Measurements from ENCODE around the gene MINDY4.

The MINDY4 gene

DNA sequence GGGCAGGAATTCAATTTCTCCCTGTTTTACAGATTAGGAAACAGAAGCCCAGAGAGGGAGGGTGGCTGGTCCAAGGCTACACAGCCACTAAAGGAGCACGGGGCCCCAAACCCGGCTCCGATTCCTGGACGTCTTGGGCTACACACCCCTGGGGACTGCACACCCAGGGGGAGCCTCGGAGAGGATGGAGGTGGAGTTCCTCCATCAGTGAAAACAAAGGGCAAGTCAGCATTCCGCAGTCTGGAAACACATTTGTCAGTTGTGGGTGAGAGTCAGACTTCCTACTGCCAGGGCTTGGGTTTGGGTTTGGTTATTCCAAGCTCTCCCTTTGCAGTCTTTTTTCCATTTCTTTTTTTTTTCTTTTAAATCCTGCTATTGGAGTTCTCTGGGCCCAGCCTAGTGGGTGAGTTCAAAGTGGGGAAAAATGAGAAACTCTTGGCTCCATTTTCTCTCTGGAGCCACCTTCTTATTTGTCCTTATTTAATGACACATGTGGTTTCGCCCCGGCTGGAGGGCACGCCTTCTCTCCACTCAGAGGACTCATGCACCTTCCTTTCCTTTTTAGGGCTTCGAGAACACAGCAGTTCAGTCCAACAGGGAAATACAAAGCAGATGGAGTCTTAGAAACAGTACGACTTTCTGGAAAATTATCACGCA lies 80.6 kb downstream of the MINDY4 start:
- TF ChIP-seq GABPA (IDR thresholded peaks at IDR 0.05; ENCODE audit: low read depth) (no peak), SPI1 (IDR thresholded peaks at IDR 0.05; ENCODE audit: borderline replicate concordance, low read depth) (no peak), POLR2AphosphoS5 (IDR thresholded peaks at IDR 0.05; ENCODE audit: low read depth) (no peak), CTCF (IDR thresholded peaks at IDR 0.05; ENCODE audit: insufficient read depth, low read length) (no peak)
- TF ChIP-seq, protein P1, sequence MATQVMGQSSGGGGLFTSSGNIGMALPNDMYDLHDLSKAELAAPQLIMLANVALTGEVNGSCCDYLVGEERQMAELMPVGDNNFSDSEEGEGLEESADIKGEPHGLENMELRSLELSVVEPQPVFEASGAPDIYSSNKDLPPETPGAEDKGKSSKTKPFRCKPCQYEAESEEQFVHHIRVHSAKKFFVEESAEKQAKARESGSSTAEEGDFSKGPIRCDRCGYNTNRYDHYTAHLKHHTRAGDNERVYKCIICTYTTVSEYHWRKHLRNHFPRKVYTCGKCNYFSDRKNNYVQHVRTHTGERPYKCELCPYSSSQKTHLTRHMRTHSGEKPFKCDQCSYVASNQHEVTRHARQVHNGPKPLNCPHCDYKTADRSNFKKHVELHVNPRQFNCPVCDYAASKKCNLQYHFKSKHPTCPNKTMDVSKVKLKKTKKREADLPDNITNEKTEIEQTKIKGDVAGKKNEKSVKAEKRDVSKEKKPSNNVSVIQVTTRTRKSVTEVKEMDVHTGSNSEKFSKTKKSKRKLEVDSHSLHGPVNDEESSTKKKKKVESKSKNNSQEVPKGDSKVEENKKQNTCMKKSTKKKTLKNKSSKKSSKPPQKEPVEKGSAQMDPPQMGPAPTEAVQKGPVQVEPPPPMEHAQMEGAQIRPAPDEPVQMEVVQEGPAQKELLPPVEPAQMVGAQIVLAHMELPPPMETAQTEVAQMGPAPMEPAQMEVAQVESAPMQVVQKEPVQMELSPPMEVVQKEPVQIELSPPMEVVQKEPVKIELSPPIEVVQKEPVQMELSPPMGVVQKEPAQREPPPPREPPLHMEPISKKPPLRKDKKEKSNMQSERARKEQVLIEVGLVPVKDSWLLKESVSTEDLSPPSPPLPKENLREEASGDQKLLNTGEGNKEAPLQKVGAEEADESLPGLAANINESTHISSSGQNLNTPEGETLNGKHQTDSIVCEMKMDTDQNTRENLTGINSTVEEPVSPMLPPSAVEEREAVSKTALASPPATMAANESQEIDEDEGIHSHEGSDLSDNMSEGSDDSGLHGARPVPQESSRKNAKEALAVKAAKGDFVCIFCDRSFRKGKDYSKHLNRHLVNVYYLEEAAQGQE (IDR thresholded peaks at IDR 0.05; ENCODE audit: insufficient replicate concordance, low read depth) = no peak
- no peak for DNase-seq (ENCODE audit: low read depth in 1 of 2, low spot score in 1 of 2)
- Histone ChIP-seq H3K27me3 (ENCODE audit: insufficient read depth, poor library complexity, severe bottlenecking) (no peaks in the 10 kb centered on the region), H3K4me3 (replicated peaks; ENCODE audit: insufficient read depth, low read length) (no peak overlapping the region), H3K27ac (replicated peaks) (no peak overlapping the region)

- TF ChIP-seq GABPA (IDR thresholded peaks at IDR 0.05; ENCODE audit: low read depth) = no peak
- no peak for TF ChIP-seq POLR2AphosphoS5 (IDR thresholded peaks at IDR 0.05; ENCODE audit: low read depth)
- TF ChIP-seq SPI1 (IDR thresholded peaks at IDR 0.05; ENCODE audit: borderline replicate concordance, low read depth) = no peak
- TF ChIP-seq, protein P1 (IDR thresholded peaks at IDR 0.05; ENCODE audit: insufficient replicate concordance, low read depth) = no peak
- TF ChIP-seq CTCF (IDR thresholded peaks at IDR 0.05; ENCODE audit: insufficient read depth, low read length) = no peak
- Histone ChIP-seq H3K27me3 (ENCODE audit: insufficient read depth, poor library complexity, severe bottlenecking) (no peaks in the 10 kb centered on the region), H3K4me3 (replicated peaks; ENCODE audit: insufficient read depth, low read length) (no peak overlapping the region), H3K27ac (replicated peaks) (no peak overlapping the region)
- no peak for DNase-seq (ENCODE audit: low read depth in 1 of 2, low spot score in 1 of 2)
These were observed 81.1 kb downstream of the MINDY4 start for GRCh38 chr7:30852308-30852684.

DNA sequence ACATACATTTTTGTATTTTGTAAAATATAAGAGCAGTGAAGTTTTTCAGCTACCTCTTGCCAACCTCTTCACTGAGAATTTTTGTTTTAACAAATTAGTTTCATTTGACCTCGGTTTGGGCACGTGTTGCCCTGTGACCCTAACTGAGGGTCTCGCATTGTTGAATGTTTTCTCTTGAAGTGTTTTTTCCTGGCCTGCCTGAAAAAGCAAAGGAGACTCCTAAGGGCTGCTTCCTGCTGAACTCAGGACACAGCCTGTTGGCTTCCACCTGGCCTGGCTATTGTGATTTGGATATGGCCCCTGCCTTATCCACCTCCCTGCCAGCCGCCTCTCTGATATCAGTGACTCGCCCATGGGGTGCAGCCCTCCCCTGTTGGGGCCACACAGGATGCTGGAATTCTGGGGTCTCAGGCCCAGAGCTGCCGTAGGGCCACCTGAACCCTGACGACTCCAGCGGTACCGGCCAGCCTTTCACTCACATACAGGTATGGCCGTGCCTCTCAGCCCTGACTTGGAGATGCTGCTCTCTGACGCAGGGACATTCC lies 81.6 kb downstream of the MINDY4 start:
- Histone ChIP-seq H3K4me3 (replicated peaks; ENCODE audit: insufficient read depth, low read length) (no peak overlapping the region), H3K27me3 (ENCODE audit: insufficient read depth, poor library complexity, severe bottlenecking) (no peaks in the 10 kb centered on the region), H3K27ac (replicated peaks) (no peak overlapping the region)
- TF ChIP-seq POLR2AphosphoS5 (IDR thresholded peaks at IDR 0.05; ENCODE audit: low read depth) = no peak
- TF ChIP-seq SPI1 (IDR thresholded peaks at IDR 0.05; ENCODE audit: borderline replicate concordance, low read depth) = no peak
- no peak for TF ChIP-seq CTCF (IDR thresholded peaks at IDR 0.05; ENCODE audit: insufficient read depth, low read length)
- no peak for TF ChIP-seq GABPA (IDR thresholded peaks at IDR 0.05; ENCODE audit: low read depth)
- TF ChIP-seq, protein P1 (IDR thresholded peaks at IDR 0.05; ENCODE audit: insufficient replicate concordance, low read depth) = no peak
- no peak for DNase-seq (ENCODE audit: low read depth in 1 of 2, low spot score in 1 of 2)

All from HL-60 (cell line).